ENCODE results near the gene HSPA2.
"Not testable (repeated sequence)": the region's sequence is repeated elsewhere in the genome, so short reads cannot be mapped to it uniquely, and the experiment has no call there.

Gene HSPA2

DNA sequence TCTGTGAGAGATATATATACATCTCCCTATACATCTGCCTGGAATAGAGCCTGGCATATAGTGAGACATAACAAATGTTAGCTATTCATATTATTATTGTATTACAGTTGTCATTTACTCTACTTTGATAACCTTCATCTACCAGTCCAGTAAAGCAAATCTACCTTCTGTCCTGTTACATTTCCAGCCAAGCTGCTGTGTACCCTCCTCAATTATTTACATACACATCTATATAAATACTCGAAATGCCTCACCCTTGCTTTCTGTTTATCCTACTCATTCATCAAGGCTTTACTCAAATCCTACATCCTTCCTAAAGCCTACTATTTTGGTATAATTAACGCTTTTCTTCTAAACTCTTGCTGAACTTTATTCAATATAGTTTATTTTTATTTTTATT lies 27.3 kb upstream of the HSPA2 start:
- in situ Hi-C loops (cut with MboI; ENCODE audit: low sequenced_read_pairs): no loop called here

DNA sequence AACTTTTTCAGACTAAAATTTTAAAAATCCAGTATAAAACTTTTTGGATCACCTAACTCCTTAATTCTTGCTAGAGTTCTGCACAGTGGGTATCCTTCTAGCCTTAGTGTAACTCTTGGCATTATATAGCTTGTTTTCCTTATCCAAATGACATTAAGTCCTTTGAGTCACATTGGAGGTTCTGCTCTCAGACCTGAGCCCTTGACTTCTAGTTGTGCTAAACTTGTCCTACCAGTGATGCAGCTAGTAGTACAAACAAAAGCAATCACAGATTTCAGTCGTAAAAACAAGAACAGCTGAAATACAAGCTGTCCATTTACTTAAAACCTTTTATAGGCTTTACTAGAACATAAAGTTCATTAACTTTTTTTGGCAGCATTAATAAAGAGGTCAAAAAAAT lies 25.5 kb upstream of the HSPA2 start:
- in situ Hi-C loops (cut with MboI; ENCODE audit: low sequenced_read_pairs): no loop called here

DNA sequence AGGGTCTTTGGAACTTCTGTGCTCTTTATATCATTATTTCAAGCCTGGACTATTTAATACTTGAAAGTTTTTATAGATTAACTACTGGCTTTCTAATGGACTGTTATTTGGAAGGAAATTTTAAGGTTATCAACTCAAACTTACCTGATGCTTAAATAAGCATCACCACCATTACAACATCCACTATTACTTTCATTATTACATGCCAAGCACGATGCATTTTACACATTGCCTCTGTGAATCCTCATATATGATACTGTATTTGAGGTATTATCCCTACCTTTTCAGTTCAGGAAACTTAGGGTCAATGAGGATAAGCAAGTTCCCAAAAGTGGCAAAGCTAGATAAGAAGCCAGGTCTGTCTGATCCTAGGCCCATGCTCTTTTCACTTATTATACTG lies 23.6 kb upstream of the HSPA2 start:
- in situ Hi-C loops (cut with MboI; ENCODE audit: low sequenced_read_pairs): no loop called here

DNA sequence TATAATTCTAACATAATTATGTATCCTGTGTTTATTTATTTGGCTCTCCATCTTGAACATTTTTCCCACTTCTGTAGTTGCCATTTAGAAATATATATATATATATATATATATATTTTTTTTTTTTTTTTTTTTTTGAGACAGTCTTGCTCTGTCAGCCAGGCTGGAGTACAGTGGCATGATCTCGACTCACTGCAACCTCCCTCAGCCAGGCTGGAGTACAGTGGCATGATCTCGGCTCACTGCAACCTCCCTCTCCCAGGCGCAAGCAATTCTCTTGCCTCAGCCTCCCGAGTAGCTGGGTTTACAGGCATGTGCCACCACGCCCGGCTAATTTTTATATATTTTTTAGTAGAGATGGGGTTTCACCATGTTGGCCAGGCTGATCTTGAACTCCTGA lies 22.9 kb upstream of the HSPA2 start:
- in situ Hi-C loops (cut with MboI; ENCODE audit: low sequenced_read_pairs): not testable (repeated sequence)

DNA sequence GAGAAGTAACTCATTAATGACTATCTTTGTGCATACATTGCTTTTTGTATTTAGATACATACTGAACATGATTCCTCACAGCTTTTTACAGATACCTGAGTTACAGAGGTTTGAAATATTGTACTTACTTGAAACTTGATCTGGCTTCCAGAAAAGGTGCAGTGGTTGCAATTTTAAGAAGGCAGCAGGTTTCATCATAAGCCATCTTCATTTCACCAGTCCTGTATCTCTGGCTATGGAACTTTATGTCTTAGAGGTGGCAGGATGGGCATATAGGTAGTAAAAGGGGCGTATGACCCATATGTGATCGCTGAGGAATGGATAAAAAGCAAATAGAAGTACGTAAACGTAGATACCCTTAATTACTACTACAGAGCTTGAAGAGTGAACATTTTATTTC lies 22.3 kb upstream of the HSPA2 start:
- in situ Hi-C loops (cut with MboI; ENCODE audit: low sequenced_read_pairs): no loop called here

DNA sequence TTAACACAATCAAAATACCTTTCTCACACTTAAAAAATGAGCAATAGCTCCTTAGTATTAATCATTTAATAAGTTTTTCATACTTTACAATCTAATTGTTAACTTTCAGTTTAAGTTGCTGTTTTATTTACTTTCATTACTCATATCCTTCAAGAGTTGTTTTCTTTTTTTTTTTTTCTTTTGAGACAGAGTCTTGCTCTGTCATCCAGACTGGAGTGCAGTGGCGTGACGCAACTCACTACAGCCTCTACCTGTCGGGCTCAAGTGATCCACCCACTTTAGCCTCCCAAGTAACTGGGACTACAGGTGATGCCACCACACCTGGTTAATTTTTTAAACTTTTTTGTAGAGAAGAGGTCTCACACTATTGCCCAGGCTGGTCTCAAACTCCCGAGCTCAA lies 19.8 kb upstream of the HSPA2 start:
- in situ Hi-C loops (cut with MboI; ENCODE audit: low sequenced_read_pairs): no loop called here

DNA sequence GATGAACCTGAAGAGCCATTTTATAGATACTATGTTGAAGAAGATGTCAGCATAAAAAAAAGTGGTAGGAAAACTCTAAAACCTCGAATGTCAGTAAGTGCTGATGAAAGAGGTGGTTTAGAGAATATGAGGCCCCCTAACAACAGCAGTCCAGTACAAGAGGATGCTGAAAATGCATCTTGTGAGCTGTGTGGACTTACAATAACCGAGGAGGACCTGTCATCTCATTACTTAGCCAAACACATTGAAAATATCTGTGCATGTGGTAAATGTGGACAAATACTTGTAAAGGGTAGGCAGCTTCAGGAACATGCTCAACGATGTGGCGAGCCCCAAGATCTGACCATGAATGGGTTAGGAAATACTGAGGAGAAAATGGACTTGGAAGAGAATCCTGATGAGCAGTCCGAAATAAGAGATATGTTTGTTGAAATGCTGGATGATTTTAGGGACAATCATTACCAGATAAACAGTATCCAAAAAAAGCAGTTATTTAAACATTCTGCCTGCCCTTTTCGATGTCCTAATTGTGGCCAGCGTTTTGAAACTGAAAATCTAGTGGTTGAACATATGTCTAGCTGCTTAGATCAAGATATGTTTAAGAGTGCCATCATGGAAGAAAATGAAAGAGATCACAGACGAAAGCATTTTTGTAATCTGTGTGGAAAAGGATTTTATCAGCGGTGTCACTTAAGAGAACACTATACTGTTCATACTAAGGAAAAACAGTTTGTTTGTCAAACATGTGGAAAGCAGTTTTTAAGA lies 17.8 kb upstream of the HSPA2 start:
- in situ Hi-C loops (cut with MboI; ENCODE audit: low sequenced_read_pairs): no loop called here

DNA sequence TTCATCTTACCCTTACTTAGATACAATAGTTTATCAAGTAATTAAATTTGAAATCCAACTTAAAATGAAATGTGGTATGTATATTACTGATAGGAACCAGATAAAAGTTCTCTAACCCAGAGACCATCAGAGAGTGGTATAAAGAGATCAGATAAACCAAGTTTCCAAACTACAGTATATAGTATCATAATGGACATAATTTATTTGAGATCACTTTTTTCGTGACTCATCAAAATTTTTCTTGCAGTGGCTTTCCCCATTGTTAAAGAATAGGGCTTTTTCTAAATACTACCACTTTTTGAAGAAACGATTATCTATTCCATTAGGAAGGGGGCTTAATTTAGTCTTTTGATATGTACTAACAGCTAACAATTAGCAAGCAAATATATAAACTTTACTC lies 15.2 kb upstream of the HSPA2 start:
- in situ Hi-C loops (cut with MboI; ENCODE audit: low sequenced_read_pairs): no loop called here

DNA sequence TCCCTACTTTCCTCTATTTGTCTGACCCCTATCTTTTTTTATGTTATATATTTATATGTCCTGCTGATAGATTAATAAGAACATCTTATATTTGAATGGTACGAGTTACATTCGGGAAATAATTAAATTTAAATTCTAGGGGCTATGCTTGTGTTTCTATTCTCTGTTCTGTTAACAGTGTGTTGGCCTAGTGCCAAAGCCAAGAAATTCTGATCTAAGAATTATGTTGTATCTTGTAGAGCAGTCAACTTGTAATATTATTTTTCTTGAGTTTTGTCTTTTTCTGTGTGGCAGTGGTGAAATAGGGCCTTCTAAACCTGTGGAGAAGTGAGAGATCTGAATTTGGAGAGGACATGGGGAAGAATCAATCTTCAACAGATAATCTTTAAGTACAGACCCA lies 9.0 kb upstream of the HSPA2 start:
- in situ Hi-C loops (cut with MboI; ENCODE audit: low sequenced_read_pairs): no loop called here

DNA sequence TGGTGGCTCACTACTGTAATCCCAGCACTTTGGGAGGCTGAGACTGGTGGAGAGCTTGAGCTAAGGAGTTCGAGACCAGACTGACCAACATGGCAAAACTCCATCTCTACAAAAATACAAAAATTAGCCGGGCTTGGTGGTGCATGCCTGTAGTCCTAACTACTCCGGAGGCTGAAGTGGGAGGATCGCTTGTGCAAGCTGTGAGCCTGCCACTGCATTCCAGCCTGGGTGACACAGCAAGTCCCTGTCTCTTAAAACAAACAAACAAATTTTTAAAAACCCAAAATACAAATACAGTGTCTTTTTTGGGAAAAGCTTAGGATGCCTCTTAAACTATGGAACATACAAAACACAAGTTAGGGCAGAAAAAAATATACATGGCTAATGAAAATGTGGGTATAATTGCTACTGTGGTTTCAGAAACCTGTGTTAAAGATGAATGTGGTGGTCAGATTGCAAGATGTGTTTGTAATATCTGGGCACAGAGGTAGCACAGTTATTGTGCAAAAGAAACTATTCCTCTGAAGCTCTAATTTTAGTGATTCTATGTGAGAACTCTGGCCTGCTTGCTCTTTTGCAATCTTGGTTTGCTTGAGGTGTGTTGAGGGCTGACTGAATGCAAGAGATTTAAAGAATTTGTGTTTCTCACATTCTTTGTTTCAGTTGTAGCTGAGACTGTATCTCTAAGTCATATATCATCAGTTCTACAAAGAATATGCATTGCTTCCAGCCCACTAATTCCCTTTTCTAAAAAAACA lies 3.9 kb upstream of the HSPA2 start:
- in situ Hi-C loops (cut with MboI; ENCODE audit: low sequenced_read_pairs): no loop called here

DNA sequence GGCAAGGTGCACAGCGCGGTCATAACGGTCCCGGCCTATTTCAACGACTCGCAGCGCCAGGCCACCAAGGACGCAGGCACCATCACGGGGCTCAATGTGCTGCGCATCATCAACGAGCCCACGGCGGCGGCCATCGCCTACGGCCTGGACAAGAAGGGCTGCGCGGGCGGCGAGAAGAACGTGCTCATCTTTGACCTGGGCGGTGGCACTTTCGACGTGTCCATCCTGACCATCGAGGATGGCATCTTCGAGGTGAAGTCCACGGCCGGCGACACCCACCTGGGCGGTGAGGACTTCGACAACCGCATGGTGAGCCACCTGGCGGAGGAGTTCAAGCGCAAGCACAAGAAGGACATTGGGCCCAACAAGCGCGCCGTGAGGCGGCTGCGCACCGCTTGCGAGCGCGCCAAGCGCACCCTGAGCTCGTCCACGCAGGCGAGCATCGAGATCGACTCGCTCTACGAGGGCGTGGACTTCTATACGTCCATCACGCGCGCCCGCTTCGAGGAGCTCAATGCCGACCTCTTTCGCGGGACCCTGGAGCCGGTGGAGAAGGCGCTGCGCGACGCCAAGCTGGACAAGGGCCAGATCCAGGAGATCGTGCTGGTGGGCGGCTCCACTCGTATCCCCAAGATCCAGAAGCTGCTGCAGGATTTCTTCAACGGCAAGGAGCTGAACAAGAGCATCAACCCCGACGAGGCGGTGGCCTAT lies 875 bp downstream of the HSPA2 start:
- in situ Hi-C loops (cut with MboI; ENCODE audit: low sequenced_read_pairs): no loop called here

DNA sequence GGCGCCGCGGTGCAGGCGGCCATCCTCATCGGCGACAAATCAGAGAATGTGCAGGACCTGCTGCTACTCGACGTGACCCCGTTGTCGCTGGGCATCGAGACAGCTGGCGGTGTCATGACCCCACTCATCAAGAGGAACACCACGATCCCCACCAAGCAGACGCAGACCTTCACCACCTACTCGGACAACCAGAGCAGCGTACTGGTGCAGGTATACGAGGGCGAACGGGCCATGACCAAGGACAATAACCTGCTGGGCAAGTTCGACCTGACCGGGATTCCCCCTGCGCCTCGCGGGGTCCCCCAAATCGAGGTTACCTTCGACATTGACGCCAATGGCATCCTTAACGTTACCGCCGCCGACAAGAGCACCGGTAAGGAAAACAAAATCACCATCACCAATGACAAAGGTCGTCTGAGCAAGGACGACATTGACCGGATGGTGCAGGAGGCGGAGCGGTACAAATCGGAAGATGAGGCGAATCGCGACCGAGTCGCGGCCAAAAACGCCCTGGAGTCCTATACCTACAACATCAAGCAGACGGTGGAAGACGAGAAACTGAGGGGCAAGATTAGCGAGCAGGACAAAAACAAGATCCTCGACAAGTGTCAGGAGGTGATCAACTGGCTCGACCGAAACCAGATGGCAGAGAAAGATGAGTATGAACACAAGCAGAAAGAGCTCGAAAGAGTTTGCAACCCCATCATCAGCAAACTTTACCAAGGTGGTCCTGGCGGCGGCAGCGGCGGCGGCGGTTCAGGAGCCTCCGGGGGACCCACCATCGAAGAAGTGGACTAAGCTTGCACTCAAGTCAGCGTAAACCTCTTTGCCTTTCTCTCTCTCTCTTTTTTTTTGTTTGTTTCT lies 1.7 kb downstream of the HSPA2 start:
- in situ Hi-C loops (cut with MboI; ENCODE audit: low sequenced_read_pairs): no loop called here

DNA sequence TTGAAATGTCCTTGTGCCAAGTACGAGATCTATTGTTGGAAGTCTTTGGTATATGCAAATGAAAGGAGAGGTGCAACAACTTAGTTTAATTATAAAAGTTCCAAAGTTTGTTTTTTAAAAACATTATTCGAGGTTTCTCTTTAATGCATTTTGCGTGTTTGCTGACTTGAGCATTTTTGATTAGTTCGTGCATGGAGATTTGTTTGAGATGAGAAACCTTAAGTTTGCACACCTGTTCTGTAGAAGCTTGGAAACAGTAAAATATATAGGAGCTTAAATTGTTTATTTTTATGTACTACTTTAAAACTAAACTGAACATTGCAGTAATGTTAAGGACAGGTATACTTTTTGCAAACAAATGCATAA lies 2.3 kb downstream of the HSPA2 start:
- in situ Hi-C loops (cut with MboI; ENCODE audit: low sequenced_read_pairs): no loop called here

DNA sequence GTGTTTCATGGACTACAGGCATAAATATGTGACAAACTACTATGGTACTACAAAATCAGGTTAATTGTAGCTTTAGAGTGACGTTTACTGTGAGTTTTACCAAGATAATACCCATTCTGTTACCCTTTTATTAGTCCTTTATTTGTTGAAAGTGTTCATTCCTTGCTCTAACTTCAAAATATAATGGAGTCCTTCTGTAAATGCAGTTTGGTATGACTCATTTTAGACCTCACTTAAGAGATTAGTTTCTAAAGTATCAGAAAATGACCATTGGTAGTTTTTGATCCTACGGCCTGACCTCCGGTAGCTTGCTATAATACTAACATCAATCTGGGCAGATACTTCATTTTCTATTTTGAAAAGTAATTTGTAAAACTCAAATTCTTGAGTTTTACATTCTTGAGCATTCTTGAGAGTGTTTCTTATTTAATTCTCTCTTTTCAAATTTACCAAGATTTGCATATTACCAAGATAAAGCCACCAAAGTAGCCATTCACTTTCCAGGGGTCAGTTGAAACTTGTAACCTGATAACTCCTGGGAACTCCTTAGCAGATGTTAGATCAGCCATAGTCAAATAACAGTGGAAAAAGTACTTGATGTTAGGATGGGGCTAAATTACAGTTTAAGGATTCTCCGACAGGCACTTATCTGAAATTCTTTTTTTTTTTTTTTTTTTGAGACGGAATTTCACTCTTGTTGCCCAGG lies 4.2 kb downstream of the HSPA2 start:
- in situ Hi-C loops (cut with MboI; ENCODE audit: low sequenced_read_pairs): no loop called here

DNA sequence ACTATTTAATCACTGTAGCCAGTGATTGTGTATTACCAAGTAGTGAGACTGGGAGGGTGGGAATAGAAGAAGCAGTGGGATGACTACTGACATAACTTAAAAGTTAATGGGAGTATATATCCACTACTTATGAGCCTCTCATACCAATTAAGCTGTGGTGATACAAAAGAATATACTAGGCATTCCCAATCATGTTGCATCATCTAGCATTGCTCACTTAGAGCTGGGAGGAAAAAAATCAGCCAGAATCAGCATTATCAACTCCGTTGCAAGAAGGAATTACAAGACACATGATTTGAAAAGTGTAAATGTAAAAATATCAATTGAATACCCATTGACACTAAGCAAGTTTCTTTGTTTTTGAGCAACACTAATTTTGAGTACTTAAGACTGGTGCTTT lies 8.5 kb downstream of the HSPA2 start:
- in situ Hi-C loops (cut with MboI; ENCODE audit: low sequenced_read_pairs): no loop called here

DNA sequence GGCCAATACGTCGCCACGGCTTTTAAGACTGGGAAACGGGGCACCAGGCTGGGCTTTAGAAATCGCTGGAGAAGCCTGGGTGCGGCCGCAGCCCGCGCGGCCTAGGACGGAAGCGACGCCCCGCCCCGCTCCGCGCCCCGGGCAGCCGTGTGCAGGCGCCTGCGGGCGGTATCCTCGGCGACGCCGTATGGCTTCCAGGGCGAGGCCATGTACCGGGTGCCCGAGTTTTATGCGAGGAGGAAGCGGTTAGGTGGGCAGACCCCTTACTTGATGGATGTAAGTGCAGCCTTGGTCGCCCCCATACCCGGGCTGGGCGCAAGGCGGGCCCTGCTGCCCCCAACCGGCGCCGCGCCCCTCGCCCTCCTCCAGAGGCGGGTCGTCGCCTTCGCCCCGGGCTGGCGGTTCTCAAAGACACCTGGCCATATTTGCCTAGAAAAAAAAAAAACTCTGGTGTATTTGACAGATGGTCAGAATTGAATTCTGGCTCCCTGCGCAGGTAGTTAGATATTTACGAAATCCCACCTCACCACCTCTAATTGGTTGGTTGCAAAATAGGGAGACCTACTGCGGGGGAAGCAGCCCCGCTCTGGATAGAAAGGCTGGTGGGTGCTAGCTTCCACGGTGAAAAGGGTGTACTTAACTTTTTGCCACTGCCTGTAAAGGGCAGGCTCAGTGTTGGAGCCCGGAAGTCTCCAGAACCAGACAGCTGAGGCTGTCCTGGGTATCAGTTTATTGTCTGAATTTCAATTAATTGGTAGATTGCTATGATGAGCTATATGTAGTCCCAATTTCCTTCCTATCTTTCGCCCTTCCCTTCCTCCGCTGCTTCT lies 9.5 kb downstream of the HSPA2 start, which contains the start of gene PPP1R36:
Gene PPP1R36, plus strand, starts transcription at position 171 of the 830 bp plus-strand sequence. Its CDS starts 37 bp downstream, at position 208.
- in situ Hi-C loops (cut with MboI; ENCODE audit: low sequenced_read_pairs): no loop called here

DNA sequence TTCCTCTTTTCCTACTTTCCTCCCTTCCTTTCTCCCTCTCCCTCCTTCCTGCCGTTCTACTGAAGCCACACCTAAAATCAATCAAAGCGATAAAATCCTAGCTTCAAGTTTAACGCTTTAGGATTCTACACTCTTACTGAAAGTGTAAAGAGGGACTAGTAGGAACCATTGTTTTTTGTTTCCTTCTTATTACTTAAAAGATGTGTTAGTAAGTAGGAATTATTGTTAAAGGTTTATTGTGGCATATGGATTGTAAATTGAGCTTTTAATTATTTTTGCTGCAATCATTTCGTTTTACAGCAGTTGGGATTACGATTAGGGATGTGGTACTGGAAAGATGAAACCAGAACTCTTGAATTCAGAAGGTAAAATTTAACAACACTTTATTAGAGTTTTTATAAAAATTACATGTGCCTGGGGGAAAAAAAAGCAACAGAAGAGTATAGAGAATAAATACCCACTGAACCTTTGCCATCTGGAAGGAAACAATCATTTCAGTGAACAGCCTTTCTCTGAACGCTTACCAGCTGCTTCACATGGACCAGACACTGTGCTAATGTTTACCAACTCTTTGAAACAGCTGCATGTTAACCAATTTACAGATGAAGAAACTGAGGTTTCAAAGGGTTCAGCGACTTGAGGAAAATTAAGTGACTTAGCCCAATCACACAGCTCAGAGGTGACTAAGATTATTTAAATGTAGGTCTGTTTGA lies 10.2 kb downstream of the HSPA2 start:
- in situ Hi-C loops (cut with MboI; ENCODE audit: low sequenced_read_pairs): no loop called here

DNA sequence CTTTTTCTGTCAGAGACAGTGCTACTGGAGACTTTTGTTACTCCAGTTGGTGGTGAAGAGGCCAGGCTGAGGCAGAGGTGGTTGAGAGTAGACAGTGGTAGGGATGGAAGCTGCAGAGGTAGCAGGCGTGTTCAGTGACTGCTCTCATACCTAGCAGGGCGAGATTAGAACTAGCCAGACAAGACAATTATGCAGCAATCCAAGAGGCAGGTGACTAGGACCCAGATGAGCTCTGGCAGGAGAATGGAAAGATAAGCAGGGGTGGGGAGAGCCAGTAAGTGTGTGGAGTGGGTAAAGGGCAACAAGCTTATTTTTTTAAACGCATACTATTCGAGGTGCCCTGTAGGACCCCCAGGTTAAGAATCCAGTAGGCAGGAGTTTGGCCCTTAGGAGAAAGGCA lies 14.0 kb downstream of the HSPA2 start:
- in situ Hi-C loops (cut with MboI; ENCODE audit: low sequenced_read_pairs): no loop called here

DNA sequence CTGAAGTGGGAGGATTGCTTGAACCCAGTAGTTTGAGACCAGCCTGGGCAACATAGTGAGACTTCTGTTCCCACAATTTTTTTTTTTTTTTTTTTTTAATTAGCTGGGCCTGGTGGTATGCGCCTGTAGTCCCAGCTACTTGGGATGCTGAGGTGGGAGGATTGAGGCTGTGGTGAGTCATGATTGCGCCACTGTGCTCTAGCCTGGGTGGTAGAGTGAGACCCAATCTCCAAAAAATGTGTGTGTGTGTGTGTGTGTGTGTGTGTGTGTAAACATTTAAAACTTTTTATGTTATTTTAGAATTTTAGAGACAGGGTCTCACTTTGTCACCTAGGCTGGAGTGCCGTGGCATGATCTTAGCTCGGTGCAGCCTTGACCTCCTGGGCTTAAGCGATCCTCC lies 16.0 kb downstream of the HSPA2 start:
- in situ Hi-C loops (cut with MboI; ENCODE audit: low sequenced_read_pairs): no loop called here
